Heart left ventricle (tissue), 16 donors: ENCODE data around the gene DACT1. TPM values are rescaled to one million over a fixed set of nuclear protein-coding genes. Genes with fewer than 3 reads are reported as not detected.

Experiments used
- ATAC-seq, 4 donors: fragments of 200-7000 bp; cut with Tn5 transposase; one replicate each; pipeline ENCODE4 v1.9.1; 2020 to 2022; ENCODE audit warnings: moderate library complexity in 4 of 4, mild to moderate bottlenecking in 3 of 4, moderate number of reproducible peaks in 1 of 4
- DNase-seq, 5 donors: peaks; one replicate each; pipeline ENCODE4 v3.0.0-alpha.2; 2020
- H3K27ac ChIP-seq, 12 donors: fragments of 200-600 bp; sonication (generic) in 4 of 12; one replicate each; pipeline versions ENCODE4 v1.5.0 to v1.8.0; 2016 to 2022; ENCODE audit warnings: mild to moderate bottlenecking in 2 of 12
- H3K27me3 ChIP-seq, 9 donors: fragments of 200-600 bp; sonication (generic) in 2 of 9; one replicate each; pipeline versions ENCODE4 v1.5.1 to v1.8.0; 2016 to 2022; ENCODE audit warnings: mild to moderate bottlenecking in 3 of 9
- H3K36me3 ChIP-seq, 9 donors: fragments of 200-600 bp; sonication (generic) in 2 of 9; one replicate each; pipeline versions ENCODE4 v1.5.0 to v1.8.0; 2018 to 2022; ENCODE audit warnings: mild to moderate bottlenecking in 2 of 9
- H3K4me1 ChIP-seq, 12 donors: fragments of 200-600 bp; sonication (generic) in 4 of 12; one replicate each; pipeline versions ENCODE4 v1.5.0 to v1.8.0; 2016 to 2022; ENCODE audit warnings: mild to moderate bottlenecking in 3 of 12
- H3K4me3 ChIP-seq, 12 donors: fragments of 200-600 bp; sonication (generic) in 4 of 12; one replicate each; pipeline versions ENCODE4 v1.5.0 to v1.8.0; 2017 to 2022; ENCODE audit warnings: mild to moderate bottlenecking in 9 of 12, moderate library complexity in 4 of 12
- H3K9me3 ChIP-seq, 12 donors: fragments of 200-600 bp; sonication (generic) in 4 of 12; one replicate each; pipeline versions ENCODE4 v1.5.0 to v1.8.0; 2016 to 2022; ENCODE audit warnings: mild to moderate bottlenecking in 1 of 12
- POLR2A ChIP-seq, 2 donors: fragments of 450-650 bp; IDR thresholded peaks; one replicate each; pipeline ENCODE4 v1.6.1; 2017; ENCODE audit warnings: antibody characterized with exemption in 2 of 2, mild to moderate bottlenecking in 2 of 2, moderate library complexity in 2 of 2
- WGBS, 4 donors: extraction: QIAGEN DNeasy Blood & Tissue Kit in 2 of 4; methylation state at CpG; one replicate each; pipeline versions ENCODE4 v1.1.5 to v1.1.7; 2013 to 2018; 5-methylcytosine and 5-hydroxymethylcytosine counted together
- intact Hi-C, 10 donors: fragments of 100-400 bp; cut with DNase I; formaldehyde crosslinking; loops; one replicate each; pipeline versions ENCODE4 v1.11.1 to v1.14.2; 2022
- polyA plus RNA-seq, 2 donors: library from polyadenylated mRNA; stranded (reverse); fragments of 200-250 nt; gene quantifications; one replicate each; pipeline ENCODE4 v1.2.3, GENCODE V29; 2013
- total RNA-seq, 9 donors: library from RNA; depleted of rRNA in 2 of 9; stranded (reverse); fragments of >200 nt in 2 of 9; fragmentation: NEBNext Ultra II Directional in 3 of 9; extraction: Animal tissue kit (Norgen Biotek cat#: 25700) in 3 of 9; gene quantifications; one replicate each; pipeline versions ENCODE4 v1.1.0 to v1.2.4, GENCODE V29; 2016 to 2023
- TF ChIP-seq, protein P1 (sequence below), 12 donors: fragments of 200-600 bp; sonication (generic) in 4 of 12; IDR thresholded peaks; one replicate each; pipeline versions ENCODE4 v1.5.0 to v1.8.0; 2018 to 2022; ENCODE audit warnings: antibody characterized with exemption in 12 of 12, mild to moderate bottlenecking in 5 of 12
- donor health status: ischemic (EF 13 %, LVEDD 7.1; RV severe dilation, severe dysfunction).
- donor health status: healthy with polysubstance abuse.
- donor health status: DM: no; HTN: yes; CAD: no.
- donor health status: DM: no; HTN: no; CAD: no.
- donor health status: ischemic (EF 25% LVEDD 6.9; RV normal size, moderate dysfunction).
- donor health status: ischemic (EF 25% LVEDD 5.7; RV mildly dilated, moderate dysfunction).
- donor health status: healthy.
- donor health status: DM: yes; HTN: yes; CAD: no.
- donor health status: ischemic (EF 35%, LVEDD 5.7; RV mildly dilated, moderate dysfunction).
- donor health status: nonischemic (EF 11% LVEDD 7.7; RV severe dilation, severe dysfunction).
- donor health status: DM: yes; HTN: yes; CAD: no.
- donor health status: PGD.
- donor health status: ischemic (EF 29% LVEDD 5.4; RV normal size, mild dysfunction).
- donor health status: nonischemic (EF 23%, LVEDD 6.1; RV moderate dilation, normal function).

DACT1 gene
- total and polyA plus RNA-seq, 11 donors: 0.57 to 7.2 (median 3.0) TPM

DNA sequence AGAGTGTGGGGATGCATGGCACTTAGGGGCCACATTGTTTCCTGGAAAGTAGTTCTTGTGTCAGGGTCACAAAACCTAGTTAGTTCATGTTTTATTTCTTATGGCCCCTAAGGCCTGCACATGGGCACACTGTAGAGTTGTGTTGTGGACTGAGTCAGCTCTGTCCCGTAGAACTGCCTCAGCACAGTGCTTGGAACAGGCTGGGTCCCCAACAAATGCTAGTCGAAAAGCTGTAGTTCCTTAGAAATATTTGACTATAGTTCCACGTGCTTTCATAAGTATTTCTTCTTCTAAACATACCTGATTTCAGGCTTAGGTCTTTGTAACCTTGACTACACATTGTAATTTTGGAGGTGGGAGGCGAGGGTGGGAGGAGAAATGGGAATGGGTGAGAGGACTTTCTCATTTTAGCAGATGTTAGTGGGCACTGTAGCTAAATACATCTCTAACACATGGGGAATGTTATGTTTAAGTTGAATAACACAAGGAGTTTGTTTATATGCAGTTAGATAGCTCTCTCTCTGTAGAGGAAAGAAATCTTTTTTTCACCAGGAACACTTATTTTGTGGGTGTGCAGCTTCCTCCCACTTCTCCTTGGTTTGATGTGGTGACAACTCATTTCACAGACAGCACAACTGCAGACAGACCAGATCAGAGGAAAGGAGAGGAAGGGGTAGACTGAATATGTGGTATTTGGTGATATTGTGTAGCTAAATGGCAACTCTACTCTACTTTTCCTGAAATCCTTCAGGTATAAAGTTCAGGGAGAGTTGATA, 39.5 kb upstream of the DACT1 start:
- no peaks in the 10 kb centered on the region for H3K27me3 ChIP-seq
- intact Hi-C loops: loop anchor here in 1 of 10 donors (2.0 kb wide), 1 partner anchor 35 kb away; no protein-coding TSS in a partner anchor
- 79 to 84% (median 82%) methylated on average over 4 of the region's 4 CpGs for WGBS, 4 donors
- H3K4me3 ChIP-seq: no peak overlapping the region
- no peaks in the 10 kb centered on the region for H3K9me3 ChIP-seq
- ATAC-seq: no peak
- TF ChIP-seq, protein P1, sequence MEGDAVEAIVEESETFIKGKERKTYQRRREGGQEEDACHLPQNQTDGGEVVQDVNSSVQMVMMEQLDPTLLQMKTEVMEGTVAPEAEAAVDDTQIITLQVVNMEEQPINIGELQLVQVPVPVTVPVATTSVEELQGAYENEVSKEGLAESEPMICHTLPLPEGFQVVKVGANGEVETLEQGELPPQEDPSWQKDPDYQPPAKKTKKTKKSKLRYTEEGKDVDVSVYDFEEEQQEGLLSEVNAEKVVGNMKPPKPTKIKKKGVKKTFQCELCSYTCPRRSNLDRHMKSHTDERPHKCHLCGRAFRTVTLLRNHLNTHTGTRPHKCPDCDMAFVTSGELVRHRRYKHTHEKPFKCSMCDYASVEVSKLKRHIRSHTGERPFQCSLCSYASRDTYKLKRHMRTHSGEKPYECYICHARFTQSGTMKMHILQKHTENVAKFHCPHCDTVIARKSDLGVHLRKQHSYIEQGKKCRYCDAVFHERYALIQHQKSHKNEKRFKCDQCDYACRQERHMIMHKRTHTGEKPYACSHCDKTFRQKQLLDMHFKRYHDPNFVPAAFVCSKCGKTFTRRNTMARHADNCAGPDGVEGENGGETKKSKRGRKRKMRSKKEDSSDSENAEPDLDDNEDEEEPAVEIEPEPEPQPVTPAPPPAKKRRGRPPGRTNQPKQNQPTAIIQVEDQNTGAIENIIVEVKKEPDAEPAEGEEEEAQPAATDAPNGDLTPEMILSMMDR (IDR thresholded peaks at IDR 0.05): no peak
- no peak for TF ChIP-seq POLR2A (IDR thresholded peaks at IDR 0.05)
- no peak overlapping the region for H3K27ac ChIP-seq
- no peak for DNase-seq
- H3K36me3 ChIP-seq: no peaks in the 10 kb centered on the region
- H3K4me1 ChIP-seq: no peaks in the 10 kb centered on the region

DNA sequence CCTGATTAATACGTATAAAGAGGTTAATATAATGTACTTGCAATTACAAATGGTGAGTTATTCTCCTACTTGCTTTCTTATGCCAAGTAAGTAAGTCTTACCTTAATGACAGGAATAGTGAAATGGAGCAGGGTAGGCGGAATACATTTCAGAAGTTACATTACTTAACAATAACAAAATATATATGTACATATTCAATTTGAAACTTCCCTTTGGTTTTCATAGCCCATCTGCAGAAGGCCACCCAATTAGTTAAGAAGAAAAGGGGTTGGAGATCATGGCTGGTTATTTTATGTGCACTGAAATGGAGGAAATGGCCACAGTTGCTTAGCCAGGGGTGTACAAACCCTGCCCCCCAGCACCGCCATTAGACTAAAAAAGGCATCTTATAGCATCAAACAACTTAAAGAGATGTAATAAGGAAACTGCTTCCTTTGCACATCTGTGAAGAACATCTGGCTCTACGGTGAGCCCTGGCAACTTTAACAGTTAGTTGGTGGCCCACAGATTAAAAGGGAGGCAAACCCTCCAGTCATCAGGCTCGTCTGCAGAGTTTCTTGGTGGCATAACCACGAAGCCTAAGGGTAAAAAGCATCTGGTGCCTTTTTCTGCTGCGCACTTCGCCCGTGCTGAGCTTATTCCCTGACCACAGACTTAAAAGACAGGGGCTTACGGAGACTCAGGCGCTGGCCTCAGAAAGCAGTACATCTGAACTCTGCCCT, 38.8 kb upstream of the DACT1 start:
- intact Hi-C loops: loop anchor here in 1 of 10 donors (2.0 kb wide), 1 partner anchor 34 kb away; no protein-coding TSS in a partner anchor
- Histone ChIP-seq H3K27me3 (no peaks in the 10 kb centered on the region), H3K27ac (no peak overlapping the region), H3K36me3 (no peaks in the 10 kb centered on the region), H3K9me3 (no peaks in the 10 kb centered on the region), H3K4me1 (no peaks in the 10 kb centered on the region), H3K4me3 (no peak overlapping the region)
- no peak for DNase-seq
- TF ChIP-seq POLR2A (IDR thresholded peaks at IDR 0.05): no peak
- TF ChIP-seq, protein P1 (IDR thresholded peaks at IDR 0.05): no peak
- WGBS, 4 donors: 79 to 88% (median 85%) methylated on average over 11 of the region's 11 CpGs
- ATAC-seq: no peak

DNA sequence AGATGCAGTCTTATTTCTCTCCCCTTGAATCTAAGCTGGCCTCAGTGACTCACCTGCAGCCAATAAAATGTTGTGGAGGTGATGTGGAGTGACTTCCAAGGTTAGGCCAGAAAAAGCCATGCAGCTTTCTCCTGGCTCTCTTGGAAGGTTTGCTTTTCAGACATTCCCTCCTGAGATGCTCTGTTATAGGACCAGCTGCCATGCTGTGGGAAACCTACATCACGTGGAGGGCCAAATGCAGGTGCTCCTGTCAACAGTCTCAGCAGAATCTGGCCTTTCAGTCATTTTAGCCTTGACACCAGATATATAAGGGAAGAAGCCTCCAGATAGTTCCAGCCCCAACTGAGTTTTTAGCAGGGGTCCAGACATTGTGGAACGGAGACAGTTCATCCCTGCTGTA, 38.1 kb upstream of the DACT1 start:
- TF ChIP-seq, protein P1 (IDR thresholded peaks at IDR 0.05): no peak
- TF ChIP-seq POLR2A (IDR thresholded peaks at IDR 0.05): no peak
- Histone ChIP-seq H3K4me1 (no peaks in the 10 kb centered on the region), H3K27ac (no peak overlapping the region), H3K36me3 (no peaks in the 10 kb centered on the region), H3K4me3 (no peak overlapping the region), H3K27me3 (no peaks in the 10 kb centered on the region), H3K9me3 (no peaks in the 10 kb centered on the region)
- DNase-seq: no peak
- intact Hi-C loops: loop anchor here in 1 of 10 donors (2.0 kb wide), 1 partner anchor 33 kb away; no protein-coding TSS in a partner anchor
- no peak for ATAC-seq
- WGBS, 4 donors: 86 to 92% (median 90%) methylated on average over 2 of the region's 2 CpGs

DNA sequence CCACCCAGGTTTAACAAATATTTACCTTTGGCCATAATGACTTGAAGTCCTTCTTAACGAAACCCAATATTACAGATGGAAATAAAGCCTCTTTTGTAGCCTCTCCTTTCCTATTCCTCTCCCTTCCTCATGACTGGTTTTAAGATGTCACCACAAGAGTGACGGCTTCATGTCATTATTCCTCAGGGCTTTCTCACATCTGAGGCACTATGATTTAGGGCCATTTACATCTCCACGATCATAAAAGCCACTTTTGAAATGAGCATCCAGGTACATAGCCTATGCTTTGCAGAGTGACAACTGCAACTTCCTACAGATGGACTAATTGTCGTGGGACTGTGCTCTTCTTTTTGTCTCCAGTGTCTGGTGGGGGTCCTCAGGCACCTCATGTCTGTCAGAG, 32.3 kb upstream of the DACT1 start:
- H3K9me3 ChIP-seq: no peaks in the 10 kb centered on the region
- H3K36me3 ChIP-seq: no peaks in the 10 kb centered on the region
- no peak overlapping the region for H3K4me3 ChIP-seq
- no peaks in the 10 kb centered on the region for H3K27me3 ChIP-seq
- TF ChIP-seq, protein P1 (IDR thresholded peaks at IDR 0.05): no peak
- no peak for TF ChIP-seq POLR2A (IDR thresholded peaks at IDR 0.05)
- WGBS, 4 donors: 82 to 91% (median 85%) methylated on average over 4 of the region's 4 CpGs
- ATAC-seq (no peak), DNase-seq (no peak)
- H3K27ac ChIP-seq: no peak overlapping the region
- H3K4me1 ChIP-seq: no peaks in the 10 kb centered on the region
- intact Hi-C loops: no loop called here
